ENCODE results near the gene TFR2.

DNA sequence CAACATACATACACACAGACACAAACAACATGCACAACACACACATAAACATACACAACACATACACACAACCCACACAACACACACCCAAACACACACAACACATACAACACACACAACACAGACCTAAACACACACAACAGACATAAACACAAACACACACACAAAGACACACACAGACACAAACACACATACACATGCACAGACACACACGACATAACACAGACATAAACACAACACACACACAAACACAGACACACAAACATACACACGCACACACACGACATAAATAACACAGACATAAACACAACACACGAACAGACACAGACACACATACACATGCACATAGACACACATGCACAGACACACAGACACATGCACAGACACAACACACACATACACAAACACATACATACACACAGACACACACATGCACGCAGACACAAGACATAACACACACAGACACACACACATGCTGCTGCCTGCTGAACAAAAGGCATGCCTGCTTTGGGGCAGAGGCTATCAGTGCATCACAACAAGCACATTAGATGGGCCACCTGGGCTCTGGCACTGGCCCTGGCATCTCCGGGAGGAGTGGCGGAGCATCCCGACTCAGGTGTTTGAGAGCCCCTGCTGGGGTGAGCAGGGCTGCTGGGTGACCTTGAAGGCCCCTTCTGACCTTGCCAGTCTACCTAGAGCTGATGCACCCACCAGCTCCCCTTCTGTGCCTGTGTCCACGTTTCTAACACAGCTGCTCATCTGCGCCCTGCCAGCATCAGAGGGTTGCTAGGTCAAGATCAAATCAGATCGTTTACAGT, 60.7 kb downstream of the TFR2 start:
- TF ChIP-seq, protein P1, sequence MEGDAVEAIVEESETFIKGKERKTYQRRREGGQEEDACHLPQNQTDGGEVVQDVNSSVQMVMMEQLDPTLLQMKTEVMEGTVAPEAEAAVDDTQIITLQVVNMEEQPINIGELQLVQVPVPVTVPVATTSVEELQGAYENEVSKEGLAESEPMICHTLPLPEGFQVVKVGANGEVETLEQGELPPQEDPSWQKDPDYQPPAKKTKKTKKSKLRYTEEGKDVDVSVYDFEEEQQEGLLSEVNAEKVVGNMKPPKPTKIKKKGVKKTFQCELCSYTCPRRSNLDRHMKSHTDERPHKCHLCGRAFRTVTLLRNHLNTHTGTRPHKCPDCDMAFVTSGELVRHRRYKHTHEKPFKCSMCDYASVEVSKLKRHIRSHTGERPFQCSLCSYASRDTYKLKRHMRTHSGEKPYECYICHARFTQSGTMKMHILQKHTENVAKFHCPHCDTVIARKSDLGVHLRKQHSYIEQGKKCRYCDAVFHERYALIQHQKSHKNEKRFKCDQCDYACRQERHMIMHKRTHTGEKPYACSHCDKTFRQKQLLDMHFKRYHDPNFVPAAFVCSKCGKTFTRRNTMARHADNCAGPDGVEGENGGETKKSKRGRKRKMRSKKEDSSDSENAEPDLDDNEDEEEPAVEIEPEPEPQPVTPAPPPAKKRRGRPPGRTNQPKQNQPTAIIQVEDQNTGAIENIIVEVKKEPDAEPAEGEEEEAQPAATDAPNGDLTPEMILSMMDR (IDR thresholded peaks at IDR 0.05; ENCODE audit: low read length): no peak
- no peak for TF ChIP-seq EZH2 (IDR thresholded peaks at IDR 0.05; ENCODE audit: borderline replicate concordance, low read length)

All from OCI-LY1 (cell line).